T-cell (primary cell): Measurements from ENCODE around the gene EXOC6B. TPM values are rescaled to one million over a fixed set of nuclear protein-coding genes. Genes with fewer than 3 reads are reported as not detected.

Source experiments
- ATAC-seq, 4 experiments: fragments of 200-7000 bp in 3 of 4; fragments of 150-1000 bp in 1 of 4; cut with Tn5 transposase; replicated peaks in 1 of 4; 1 replicate in 3 of 4; 2 replicates in 1 of 4; pipeline ENCODE4 v1.10.0; 2021; ENCODE audit warnings: moderate library complexity in 3 of 4, mild to moderate bottlenecking in 2 of 4, moderate number of reproducible peaks in 1 of 4
- CTCF ChIA-PET, 2 donors: fragments of 300-600 bp; sonication (Branson Sonifier 250); formaldehyde crosslinking; loops; one replicate each; lab custom pipeline; 2022; ENCODE audit warnings: antibody characterized with exemption in 2 of 2; lab: Charles Lee
- POLR2A ChIA-PET, 2 donors: fragments of 300-600 bp; sonication (Branson Sonifier 250); formaldehyde crosslinking; loops; one replicate each; lab custom pipeline; 2022; ENCODE audit warnings: antibody characterized with exemption in 2 of 2; lab: Charles Lee
- DNase-seq, 35 experiments: peaks; one replicate each; pipeline versions ENCODE4 v3.0.0 to v3.0.0-alpha.2; 2013 to 2023
- H3K27ac ChIP-seq: one replicate; pipeline ENCODE4 v1.5.1; 2013; ENCODE audit warnings: low read length
- H3K27me3 ChIP-seq, 2 experiments: replicated peaks in 1 of 2; 1 replicate in 1 of 2; 2 replicates in 1 of 2; pipeline versions ENCODE4 v1.6.1 to v1.7.0; 2013; ENCODE audit warnings: low read length in 1 of 2, mixed read lengths in 1 of 2; ENCODE audit not compliant: control insufficient read depth in 2 of 2, insufficient read depth in 2 of 2; ENCODE audit errors: extremely low read depth in 1 of 2
- H3K36me3 ChIP-seq, 2 donors: 1 replicate in 1 of 2; 2 replicates in 1 of 2; pipeline versions ENCODE4 v1.6.1 to v1.7.0; 2013; ENCODE audit warnings: low read length in 1 of 2; ENCODE audit not compliant: control insufficient read depth in 2 of 2, insufficient read depth in 1 of 2; ENCODE audit errors: extremely low read depth in 1 of 2
- H3K4me1 ChIP-seq, 2 experiments: 1 replicate in 1 of 2; 2 replicates in 1 of 2; pipeline versions ENCODE4 v1.6.1 to v1.7.0; 2013; ENCODE audit warnings: low read length in 2 of 2, mixed read lengths in 1 of 2; ENCODE audit not compliant: insufficient read depth in 2 of 2, control insufficient read depth in 1 of 2; ENCODE audit errors: extremely low read depth in 1 of 2
- H3K4me3 ChIP-seq, 2 donors: 1 replicate in 1 of 2; 2 replicates in 1 of 2; pipeline versions ENCODE4 v1.5.1 to v1.7.0; 2013; ENCODE audit warnings: mild to moderate bottlenecking in 2 of 2, low read length in 1 of 2, moderate library complexity in 1 of 2; ENCODE audit not compliant: control insufficient read depth in 1 of 2; ENCODE audit errors: extremely low read depth in 1 of 2
- H3K9me3 ChIP-seq: 2 replicates; pipeline ENCODE4 v1.7.0; 2013
- H3K27ac Mint-ChIP-seq, 2 donors: one replicate each; pipeline ENCODE4 v1.8.0; 2020 to 2021; ENCODE audit warnings: mild to moderate bottlenecking in 2 of 2, mixed read lengths in 2 of 2
- H3K27me3 Mint-ChIP-seq, 2 donors: one replicate each; pipeline ENCODE4 v1.8.0; 2021 to 2022; ENCODE audit warnings: mixed read lengths in 2 of 2
- H3K36me3 Mint-ChIP-seq: one replicate; pipeline ENCODE4 v1.8.0; 2021; ENCODE audit warnings: mixed read lengths
- H3K4me1 Mint-ChIP-seq, 3 donors: one replicate each; pipeline ENCODE4 v1.8.0; 2020 to 2022; ENCODE audit warnings: mixed read lengths in 3 of 3, mild to moderate bottlenecking in 1 of 3
- H3K4me3 Mint-ChIP-seq, 3 donors: one replicate each; pipeline ENCODE4 v1.8.0; 2020 to 2022; ENCODE audit warnings: mild to moderate bottlenecking in 3 of 3, mixed read lengths in 3 of 3, moderate library complexity in 3 of 3
- H3K9me3 Mint-ChIP-seq, 3 donors: one replicate each; pipeline ENCODE4 v1.8.0; 2020 to 2022; ENCODE audit warnings: mixed read lengths in 3 of 3
- WGBS: methylation state at CpG from one replicate; pipeline ENCODE4 v1.1.5; 2013; ENCODE audit warnings: missing lambda C conversion rate; ENCODE audit not compliant: insufficient coverage; 5-methylcytosine and 5-hydroxymethylcytosine counted together
- total RNA-seq, 35 experiments: library from RNA in 6 of 35; stranded (reverse) in 6 of 35; fragments of 120-200 nt in 1 of 35; gene quantifications; one replicate each; pipeline versions ENCODE4 v1.2.1 to v1.2.4 and lab custom pipeline; 2013 to 2026

The EXOC6B gene
- total RNA-seq, 5 donors from 2014 or later (not counting 1 experiment from before 2014, with no cell fraction given), result 13.3 to 18.9 (median 16.6) TPM

DNA sequence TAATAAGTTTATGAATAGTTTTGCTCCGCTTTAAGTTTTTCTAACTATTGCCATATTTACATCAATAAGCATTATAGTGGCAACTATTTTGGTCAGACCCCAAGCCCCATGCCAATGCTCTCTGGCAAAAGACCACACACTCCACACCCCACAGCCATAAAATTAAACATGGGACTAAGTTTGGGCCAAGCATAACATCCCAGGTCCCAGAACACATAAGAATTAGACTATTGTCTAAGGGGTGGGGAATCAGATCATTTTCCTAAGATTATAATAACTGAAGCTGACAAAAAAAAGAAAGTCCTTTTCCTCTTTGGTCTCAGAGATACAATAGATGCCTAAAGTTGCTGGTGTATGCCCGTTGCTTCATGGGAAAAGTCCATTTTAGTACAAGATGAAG, 46.3 kb downstream of the EXOC6B start:
- ChIA-PET POLR2A (no interaction called here), CTCF (no interaction called here)
- no peak overlapping the region for H3K4me3 Mint-ChIP-seq
- WGBS, result no CpG with 5 or more reads among the region's 2 CpGs
- Histone ChIP-seq H3K4me3 (no peak overlapping the region), H3K27ac (no peak overlapping the region), H3K4me1 (no peaks in the 10 kb centered on the region), H3K9me3 (no peaks in the 10 kb centered on the region), H3K27me3 (no peaks in the 10 kb centered on the region), H3K36me3 (no peaks in the 10 kb centered on the region)
- no peak overlapping the region for H3K27ac Mint-ChIP-seq
- H3K36me3 Mint-ChIP-seq, result peaks cover 15% of the 10 kb centered on the region
- H3K27me3 Mint-ChIP-seq, result no peaks in the 10 kb centered on the region
- no peak for DNase-seq
- H3K4me1 Mint-ChIP-seq, result no peaks in the 10 kb centered on the region
- ATAC-seq, result no peak
- no peaks in the 10 kb centered on the region for H3K9me3 Mint-ChIP-seq

DNA sequence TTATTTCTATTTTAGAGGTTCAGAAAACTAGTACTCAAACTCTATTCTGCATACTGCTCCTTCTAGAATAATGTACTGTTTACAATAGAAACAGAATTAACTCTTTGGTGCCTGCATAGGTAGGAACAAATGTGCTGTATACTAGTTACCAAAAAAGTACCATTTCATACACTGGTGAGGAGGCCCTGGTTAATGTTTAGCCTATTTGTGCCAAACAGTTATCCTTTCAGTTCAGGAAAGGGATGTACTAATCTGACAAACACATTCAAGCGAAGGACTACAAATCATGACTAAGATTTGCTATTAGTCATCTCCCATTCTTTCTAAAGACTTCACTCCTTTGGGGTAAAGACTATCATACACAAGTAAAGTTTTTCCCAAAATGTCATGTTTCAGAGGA, 47.4 kb downstream of the EXOC6B start:
- Mint-ChIP-seq H3K4me3 (no peak overlapping the region), H3K27me3 (no peaks in the 10 kb centered on the region), H3K4me1 (no peaks in the 10 kb centered on the region), H3K9me3 (no peaks in the 10 kb centered on the region), H3K27ac (no peak overlapping the region), H3K36me3 (peaks cover 4% of the 10 kb centered on the region)
- WGBS, result no CpG with 5 or more reads among the region's 1 CpG
- no peak for DNase-seq
- H3K4me3 ChIP-seq, result no peak overlapping the region
- no peaks in the 10 kb centered on the region for H3K36me3 ChIP-seq
- POLR2A ChIA-PET, result no interaction called here
- no peaks in the 10 kb centered on the region for H3K9me3 ChIP-seq
- CTCF ChIA-PET, result no interaction called here
- no peak overlapping the region for H3K27ac ChIP-seq
- ATAC-seq, result no peak
- H3K27me3 ChIP-seq, result no peaks in the 10 kb centered on the region
- H3K4me1 ChIP-seq, result no peaks in the 10 kb centered on the region

DNA sequence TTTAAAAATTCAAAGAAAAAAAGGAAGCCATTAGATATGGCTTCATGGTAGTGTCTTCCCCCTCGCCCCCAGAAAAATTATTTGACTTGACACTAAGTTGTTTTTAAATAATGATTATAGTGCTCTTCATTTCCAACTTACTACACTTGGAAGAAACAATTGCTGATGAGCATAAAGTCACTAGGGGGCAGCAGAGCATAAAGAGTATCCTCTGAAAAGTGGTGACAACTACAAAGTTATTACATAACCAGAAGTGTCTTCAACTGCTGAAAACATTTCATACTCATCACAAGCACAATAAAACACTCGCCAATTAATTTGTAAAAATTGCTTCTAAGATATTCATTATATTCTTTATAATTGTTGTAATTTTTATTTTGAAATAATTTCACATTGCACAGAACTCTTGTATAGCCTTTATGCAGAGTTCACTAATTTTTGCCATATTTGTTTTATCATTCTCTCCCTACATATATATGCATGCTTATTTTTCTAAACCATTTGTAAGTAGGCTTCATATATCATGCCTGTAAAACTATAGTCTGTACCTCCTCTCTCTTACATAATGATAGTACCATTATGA, 54.9 kb downstream of the EXOC6B start:
- no peak overlapping the region for H3K4me3 Mint-ChIP-seq
- no peaks in the 10 kb centered on the region for H3K27me3 Mint-ChIP-seq
- H3K9me3 Mint-ChIP-seq, result no peaks in the 10 kb centered on the region
- H3K4me1 Mint-ChIP-seq, result peaks cover 0 to 5% (median 0%) of the 10 kb centered on the region in 3 donors
- Histone ChIP-seq H3K36me3 (peaks cover 0 to 3% of the 10 kb centered on the region in 2 donors), H3K4me3 (no peak overlapping the region), H3K4me1 (no peaks in the 10 kb centered on the region), H3K27me3 (no peaks in the 10 kb centered on the region), H3K27ac (no peak overlapping the region), H3K9me3 (no peaks in the 10 kb centered on the region)
- peaks cover 5% of the 10 kb centered on the region for H3K36me3 Mint-ChIP-seq
- no CpG with 5 or more reads among the region's 2 CpGs for WGBS
- ATAC-seq (peak in 3 of 4 experiments; percentile 45 to 56 (median 54)), DNase-seq (peak in 31 of 35 experiments; percentile 2 to 84 (median 43))
- H3K27ac Mint-ChIP-seq, result no peak overlapping the region
- ChIA-PET POLR2A (no interaction called here), CTCF (interaction anchor here (1.0 to 2.5 kb wide), 8 partner anchors 89 to 93 kb away, joined by 3 to 12 read pairs (median 7); no protein-coding TSS in a partner anchor)

GRCh38 chr2:72765997-72766609, 59.7 kb downstream of the EXOC6B start:
- Histone ChIP-seq H3K9me3 (no peaks in the 10 kb centered on the region), H3K27me3 (no peaks in the 10 kb centered on the region), H3K27ac (no peak overlapping the region), H3K4me1 (no peaks in the 10 kb centered on the region), H3K36me3 (no peaks in the 10 kb centered on the region), H3K4me3 (no peak overlapping the region)
- Mint-ChIP-seq H3K27me3 (no peaks in the 10 kb centered on the region), H3K36me3 (peaks cover 22% of the 10 kb centered on the region), H3K4me1 (no peaks in the 10 kb centered on the region), H3K4me3 (no peak overlapping the region), H3K27ac (no peak overlapping the region), H3K9me3 (peaks cover 0 to 14% (median 7%) of the 10 kb centered on the region in 3 donors)
- ATAC-seq (no peak), DNase-seq (no peak)
- ChIA-PET POLR2A (no interaction called here), CTCF (interaction anchor here in 1 of 2 donors (0.7 kb wide), 1 partner anchor 145 kb away, joined by 9 read pairs; no protein-coding TSS in a partner anchor)
- no CpG with 5 or more reads among the region's 2 CpGs for WGBS

GRCh38 chr2:72762276-72762675, 63.6 kb downstream of the EXOC6B start:
- no peaks in the 10 kb centered on the region for H3K9me3 ChIP-seq
- POLR2A ChIA-PET, result no interaction called here
- H3K27me3 ChIP-seq, result no peaks in the 10 kb centered on the region
- Mint-ChIP-seq H3K36me3 (peaks cover 45% of the 10 kb centered on the region), H3K4me1 (no peaks in the 10 kb centered on the region), H3K4me3 (no peak overlapping the region), H3K27me3 (no peaks in the 10 kb centered on the region), H3K27ac (no peak overlapping the region), H3K9me3 (peaks cover 0 to 16% (median 7%) of the 10 kb centered on the region in 3 donors)
- H3K4me3 ChIP-seq, result no peak overlapping the region
- CTCF ChIA-PET, result no interaction called here
- no peak for DNase-seq
- no peak for ATAC-seq
- no peaks in the 10 kb centered on the region for H3K36me3 ChIP-seq
- H3K27ac ChIP-seq, result no peak overlapping the region
- WGBS, result no CpG with 5 or more reads among the region's 2 CpGs
- H3K4me1 ChIP-seq, result no peaks in the 10 kb centered on the region

- no peak overlapping the region for H3K27ac Mint-ChIP-seq
These were observed 66.1 kb downstream of the EXOC6B start for GRCh38 chr2:72759755-72760154.

More at GRCh38 chr2:72759755-72760154, 66.1 kb downstream of the EXOC6B start:
- Mint-ChIP-seq H3K4me3 (no peak overlapping the region), H3K4me1 (no peaks in the 10 kb centered on the region), H3K36me3 (peaks cover 41% of the 10 kb centered on the region), H3K9me3 (peaks cover 0 to 16% (median 7%) of the 10 kb centered on the region in 3 donors), H3K27me3 (no peaks in the 10 kb centered on the region)
- POLR2A ChIA-PET, result interaction anchor here (0.7 to 0.8 kb wide), 2 partner anchors 12 to 381 kb away, joined by 3 read pairs; no protein-coding TSS in a partner anchor
- Histone ChIP-seq H3K4me3 (no peak overlapping the region), H3K4me1 (no peaks in the 10 kb centered on the region), H3K27ac (no peak overlapping the region), H3K9me3 (no peaks in the 10 kb centered on the region), H3K27me3 (no peaks in the 10 kb centered on the region), H3K36me3 (no peaks in the 10 kb centered on the region)
- no CpG with 5 or more reads among the region's 1 CpG for WGBS
- DNase-seq (no peak), ATAC-seq (no peak)
- CTCF ChIA-PET, result no interaction called here
